ENCODE results near the gene CEP83. TPM values are rescaled to one million over a fixed set of nuclear protein-coding genes. Genes with fewer than 3 reads are reported as not detected.

The CEP83 gene, protein sequence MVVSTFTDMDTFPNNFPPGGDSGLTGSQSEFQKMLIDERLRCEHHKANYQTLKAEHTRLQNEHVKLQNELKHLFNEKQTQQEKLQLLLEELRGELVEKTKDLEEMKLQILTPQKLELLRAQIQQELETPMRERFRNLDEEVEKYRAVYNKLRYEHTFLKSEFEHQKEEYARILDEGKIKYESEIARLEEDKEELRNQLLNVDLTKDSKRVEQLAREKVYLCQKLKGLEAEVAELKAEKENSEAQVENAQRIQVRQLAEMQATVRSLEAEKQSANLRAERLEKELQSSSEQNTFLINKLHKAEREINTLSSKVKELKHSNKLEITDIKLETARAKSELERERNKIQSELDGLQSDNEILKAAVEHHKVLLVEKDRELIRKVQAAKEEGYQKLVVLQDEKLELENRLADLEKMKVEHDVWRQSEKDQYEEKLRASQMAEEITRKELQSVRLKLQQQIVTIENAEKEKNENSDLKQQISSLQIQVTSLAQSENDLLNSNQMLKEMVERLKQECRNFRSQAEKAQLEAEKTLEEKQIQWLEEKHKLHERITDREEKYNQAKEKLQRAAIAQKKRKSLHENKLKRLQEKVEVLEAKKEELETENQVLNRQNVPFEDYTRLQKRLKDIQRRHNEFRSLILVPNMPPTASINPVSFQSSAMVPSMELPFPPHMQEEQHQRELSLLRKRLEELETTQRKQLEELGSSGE
- total RNA-seq = 10 to 100 TPM; 14.0 to 17.1 TPM

GRCh38 chr12:94459728-94460615 is at the start of gene CEP83:
TSS of gene CEP83 (minus strand) at chr12:94459867. CDS start at chr12:94412490, 47,377 bp downstream.
- Mint-ChIP-seq H3K27ac (peak within 1 kb of the TSS; percentile 95), H3K27me3 (peaks cover 3% of the 10 kb centered on the region), H3K36me3 (ENCODE audit: low read depth) (peaks cover 23% of the 10 kb centered on the region), H3K9me3 (peaks cover 11% of the 10 kb centered on the region), H3K4me3 (peak within 1 kb of the TSS; percentile 94), H3K4me1 (peaks cover 35% of the 10 kb centered on the region)
- ChIA-PET POLR2A (no interaction called here), CTCF (interaction anchor here (0.6 kb wide), 1 partner anchor 123 kb away, joined by 3 read pairs; no protein-coding TSS in a partner anchor)
- DNase-seq = peak; percentile 97

GRCh38 chr12:94509317-94509716 is 49.6 kb upstream of the CEP83 start:
- no peak overlapping the region for H3K4me3 Mint-ChIP-seq
- ChIA-PET POLR2A (no interaction called here), CTCF (interaction anchor here (0.7 to 0.8 kb wide), 2 partner anchors 11 to 390 kb away, joined by 3 read pairs; no protein-coding TSS in a partner anchor)
- H3K9me3 Mint-ChIP-seq = no peaks in the 10 kb centered on the region
- no peaks in the 10 kb centered on the region for H3K36me3 Mint-ChIP-seq (ENCODE audit: low read depth)
- peaks cover 2% of the 10 kb centered on the region for H3K4me1 Mint-ChIP-seq
- H3K27ac Mint-ChIP-seq = no peak overlapping the region
- no peaks in the 10 kb centered on the region for H3K27me3 Mint-ChIP-seq
- no peak for DNase-seq

- H3K4me3 Mint-ChIP-seq = no peak overlapping the region
- no peak for DNase-seq
- CTCF ChIA-PET = interaction anchor here (0.8 kb wide), 1 partner anchor 11 kb away, joined by 3 read pairs; no protein-coding TSS in a partner anchor
- H3K27ac Mint-ChIP-seq = no peak overlapping the region
- POLR2A ChIA-PET = no interaction called here
- H3K27me3 Mint-ChIP-seq = no peaks in the 10 kb centered on the region
- H3K36me3 Mint-ChIP-seq (ENCODE audit: low read depth) = no peaks in the 10 kb centered on the region
- H3K4me1 Mint-ChIP-seq = peaks cover 2% of the 10 kb centered on the region
- no peaks in the 10 kb centered on the region for H3K9me3 Mint-ChIP-seq
Measured at GRCh38 chr12:94507455-94507854, 47.8 kb upstream of the CEP83 start.

DNA sequence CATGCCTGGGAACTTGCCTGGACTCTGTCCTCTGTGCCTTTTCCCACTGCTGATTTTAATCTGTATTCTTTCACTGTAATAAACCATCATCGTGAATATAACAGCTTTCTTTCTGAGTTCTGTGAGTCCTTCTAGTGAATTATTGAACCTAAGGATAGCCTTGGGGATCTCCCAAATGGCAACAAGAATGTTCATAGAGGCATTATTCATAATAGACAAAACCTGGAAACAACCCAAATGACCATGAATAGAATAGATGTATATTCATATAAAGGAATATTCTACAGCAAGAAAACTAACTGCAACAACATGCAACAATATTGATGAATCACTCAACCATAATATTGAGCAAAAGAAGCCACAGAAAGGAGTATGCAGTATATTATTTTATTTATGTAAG is 44.7 kb upstream of the CEP83 start:
- no peaks in the 10 kb centered on the region for H3K36me3 Mint-ChIP-seq (ENCODE audit: low read depth)
- no peak for DNase-seq
- no peak overlapping the region for H3K4me3 Mint-ChIP-seq
- ChIA-PET POLR2A (no interaction called here), CTCF (no interaction called here)
- H3K27me3 Mint-ChIP-seq = no peaks in the 10 kb centered on the region
- no peak overlapping the region for H3K27ac Mint-ChIP-seq
- no peaks in the 10 kb centered on the region for H3K4me1 Mint-ChIP-seq
- H3K9me3 Mint-ChIP-seq = peaks cover 3% of the 10 kb centered on the region

GRCh38 chr12:94503619-94504018 is 44.0 kb upstream of the CEP83 start:
- CTCF ChIA-PET = no interaction called here
- Mint-ChIP-seq H3K27ac (no peak overlapping the region), H3K4me1 (no peaks in the 10 kb centered on the region), H3K36me3 (ENCODE audit: low read depth) (no peaks in the 10 kb centered on the region), H3K9me3 (peaks cover 4% of the 10 kb centered on the region), H3K4me3 (no peak overlapping the region), H3K27me3 (no peaks in the 10 kb centered on the region)
- POLR2A ChIA-PET = no interaction called here
- no peak for DNase-seq

GRCh38 chr12:94500831-94501567 is 41.3 kb upstream of the CEP83 start:
- H3K4me3 Mint-ChIP-seq = no peak overlapping the region
- no peaks in the 10 kb centered on the region for H3K36me3 Mint-ChIP-seq (ENCODE audit: low read depth)
- ChIA-PET POLR2A (no interaction called here), CTCF (no interaction called here)
- peaks cover 14% of the 10 kb centered on the region for H3K9me3 Mint-ChIP-seq
- no peak overlapping the region for H3K27ac Mint-ChIP-seq
- no peaks in the 10 kb centered on the region for H3K4me1 Mint-ChIP-seq
- DNase-seq = no peak
- peaks cover 2% of the 10 kb centered on the region for H3K27me3 Mint-ChIP-seq

DNA sequence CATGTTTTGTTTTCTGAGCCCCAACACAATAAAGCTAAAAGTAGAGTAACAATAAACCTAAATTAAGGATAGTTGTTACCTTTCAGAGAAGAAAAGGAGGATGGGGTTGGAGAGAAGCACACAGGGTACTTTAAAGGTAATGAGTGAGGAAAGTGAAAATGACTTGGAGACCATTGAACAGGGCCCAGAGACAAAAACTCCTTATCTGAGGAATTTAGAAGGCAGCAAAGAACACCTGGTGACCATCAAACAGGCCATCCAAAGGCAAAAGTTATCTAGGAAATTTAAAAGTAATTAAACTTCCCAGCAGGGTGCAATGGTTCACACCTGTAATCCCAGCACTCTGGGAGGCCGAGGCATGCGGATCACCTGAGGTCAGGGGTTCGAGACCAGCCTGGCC is 39.0 kb upstream of the CEP83 start:
- no peaks in the 10 kb centered on the region for H3K36me3 Mint-ChIP-seq (ENCODE audit: low read depth)
- H3K4me3 Mint-ChIP-seq = no peak overlapping the region
- no peak for DNase-seq
- H3K27me3 Mint-ChIP-seq = peaks cover 2% of the 10 kb centered on the region
- peaks cover 14% of the 10 kb centered on the region for H3K9me3 Mint-ChIP-seq
- no peaks in the 10 kb centered on the region for H3K4me1 Mint-ChIP-seq
- no peak overlapping the region for H3K27ac Mint-ChIP-seq
- ChIA-PET CTCF (interaction anchor here (0.6 kb wide), 1 partner anchor 11 kb away, joined by 3 read pairs; no protein-coding TSS in a partner anchor), POLR2A (no interaction called here)

- no peaks in the 10 kb centered on the region for H3K4me1 Mint-ChIP-seq
- no peak overlapping the region for H3K27ac Mint-ChIP-seq
- H3K4me3 Mint-ChIP-seq = no peak overlapping the region
- ChIA-PET CTCF (interaction anchor here (0.6 kb wide), 1 partner anchor 11 kb away, joined by 3 read pairs; no protein-coding TSS in a partner anchor), POLR2A (interaction anchor here (0.6 kb wide), 1 partner anchor 475 kb away, joined by 3 read pairs; no protein-coding TSS in a partner anchor)
- no peak for DNase-seq
- H3K9me3 Mint-ChIP-seq = peaks cover 14% of the 10 kb centered on the region
- H3K36me3 Mint-ChIP-seq (ENCODE audit: low read depth) = no peaks in the 10 kb centered on the region
- H3K27me3 Mint-ChIP-seq = peaks cover 2% of the 10 kb centered on the region
Measured at GRCh38 chr12:94498073-94498472, 38.4 kb upstream of the CEP83 start.

GRCh38 chr12:94495445-94496115 is 35.9 kb upstream of the CEP83 start:
- ChIA-PET POLR2A (no interaction called here), CTCF (interaction anchor here (0.6 to 1.4 kb wide), 2 partner anchors 13 to 350 kb away, joined by 3 to 5 read pairs; no protein-coding TSS in a partner anchor)
- Mint-ChIP-seq H3K27me3 (peaks cover 7% of the 10 kb centered on the region), H3K9me3 (peaks cover 11% of the 10 kb centered on the region), H3K4me3 (no peak overlapping the region), H3K4me1 (no peaks in the 10 kb centered on the region), H3K36me3 (ENCODE audit: low read depth) (no peaks in the 10 kb centered on the region), H3K27ac (no peak overlapping the region)
- no peak for DNase-seq

GRCh38 chr12:94491489-94491888 is 31.8 kb upstream of the CEP83 start:
- H3K4me1 Mint-ChIP-seq = no peaks in the 10 kb centered on the region

DNA sequence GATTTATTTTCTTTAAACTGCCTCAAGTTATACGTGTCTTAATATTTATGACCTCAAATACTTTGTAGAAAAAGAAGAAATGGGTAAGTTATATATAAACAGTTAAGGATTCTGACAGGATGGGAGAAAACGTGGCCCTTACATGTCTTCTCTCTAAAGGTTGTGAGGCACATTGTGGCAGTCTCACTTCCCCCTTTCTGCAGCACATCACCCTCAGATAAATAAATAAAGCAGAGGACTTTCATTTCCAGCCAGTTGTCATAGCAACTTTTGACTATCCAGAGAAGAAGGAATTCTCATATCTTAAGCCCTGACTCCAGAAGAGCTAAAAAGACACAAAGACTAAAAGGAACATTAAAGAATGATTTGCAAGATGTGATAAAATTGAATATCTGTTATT is 28.8 kb upstream of the CEP83 start:
- CTCF ChIA-PET = no interaction called here
- POLR2A ChIA-PET = no interaction called here
- H3K9me3 Mint-ChIP-seq = no peaks in the 10 kb centered on the region
- no peaks in the 10 kb centered on the region for H3K36me3 Mint-ChIP-seq (ENCODE audit: low read depth)
- H3K27me3 Mint-ChIP-seq = peaks cover 10% of the 10 kb centered on the region
- H3K4me1 Mint-ChIP-seq = no peaks in the 10 kb centered on the region
- no peak overlapping the region for H3K4me3 Mint-ChIP-seq
- DNase-seq = no peak
- no peak overlapping the region for H3K27ac Mint-ChIP-seq

More at GRCh38 chr12:94491489-94491888, 31.8 kb upstream of the CEP83 start:
- Mint-ChIP-seq H3K27me3 (peaks cover 10% of the 10 kb centered on the region), H3K9me3 (no peaks in the 10 kb centered on the region), H3K27ac (no peak overlapping the region), H3K36me3 (ENCODE audit: low read depth) (no peaks in the 10 kb centered on the region), H3K4me3 (no peak overlapping the region)
- ChIA-PET CTCF (no interaction called here), POLR2A (no interaction called here)
- no peak for DNase-seq

GRCh38 chr12:94481734-94482133 is 22.1 kb upstream of the CEP83 start:
- peaks cover 6% of the 10 kb centered on the region for H3K27me3 Mint-ChIP-seq
- DNase-seq = no peak
- CTCF ChIA-PET = interaction anchor here (1.2 to 1.5 kb wide), 2 partner anchors 13 to 14 kb away, joined by 3 to 5 read pairs; no protein-coding TSS in a partner anchor
- no peaks in the 10 kb centered on the region for H3K9me3 Mint-ChIP-seq
- POLR2A ChIA-PET = no interaction called here
- no peak overlapping the region for H3K4me3 Mint-ChIP-seq
- no peak overlapping the region for H3K27ac Mint-ChIP-seq
- H3K36me3 Mint-ChIP-seq (ENCODE audit: low read depth) = no peaks in the 10 kb centered on the region
- no peaks in the 10 kb centered on the region for H3K4me1 Mint-ChIP-seq
